OCI-LY3 (cell line): ENCODE data around the gene AAMP.
A peak's percentile ranks its signal among the peaks of the same experiment; 100 is the strongest.

Source experiments
- H2AFZ ChIP-seq: fragments of 200-600, 300-600 bp; shearing (Covaris generic); 2 replicates; pipeline ENCODE4 v1.6.0; 2014; ENCODE audit warnings: antibody characterized with exemption, low read depth, low read length
- H3K27ac ChIP-seq: fragments of 200-600, 300-600 bp; sonication (generic); 2 replicates; pipeline ENCODE4 v1.5.1; 2014; ENCODE audit warnings: mild to moderate bottlenecking, low read length, moderate library complexity, mixed read lengths
- H3K27me3 ChIP-seq: fragments of 200-600, 300-600 bp; sonication (generic); 2 replicates; pipeline ENCODE4 v1.6.1; 2014; ENCODE audit warnings: low read depth, low read length, mixed read lengths
- H3K36me3 ChIP-seq: fragments of 200-600, 300-600 bp; sonication (generic); replicated peaks from 2 replicates; pipeline ENCODE3; 2014; ENCODE audit warnings: low read depth, low read length, mixed read lengths
- H3K4me1 ChIP-seq: fragments of 300-600, 200-600 bp; sonication (generic); 2 replicates; pipeline ENCODE4 v1.6.1; 2014; ENCODE audit warnings: low read length, mixed read lengths
- H3K4me2 ChIP-seq: fragments of 200-600, 300-600 bp; sonication (generic); 2 replicates; pipeline ENCODE4 v1.6.1; 2014; ENCODE audit warnings: low read length, mixed read lengths
- H3K4me3 ChIP-seq: fragments of 300-600, 200-600 bp; sonication (generic); 2 replicates; pipeline ENCODE4 v1.5.1; 2014; ENCODE audit warnings: antibody characterized with exemption, mild to moderate bottlenecking, low read length, moderate library complexity
- H3K79me2 ChIP-seq: fragments of 300-600, 200-600 bp; shearing (Covaris generic); 2 replicates; pipeline ENCODE4 v1.6.1; 2014; ENCODE audit warnings: mild to moderate bottlenecking, low read length, mixed read lengths
- H3K9ac ChIP-seq: fragments of 300-600, 200-600 bp; shearing (Covaris generic); 2 replicates; pipeline ENCODE4 v1.6.0; 2014; ENCODE audit warnings: mild to moderate bottlenecking, low read length, moderate library complexity
- H3K9me3 ChIP-seq: fragments of 200-600, 300-600 bp; shearing (Covaris generic); 2 replicates; pipeline ENCODE4 v1.6.1; 2014; ENCODE audit warnings: low read length, mixed read lengths; ENCODE audit not compliant: insufficient read depth
- H4K20me1 ChIP-seq: fragments of 200-600, 300-600 bp; sonication (generic); 2 replicates; pipeline ENCODE4 v1.6.1; 2016; ENCODE audit warnings: low read length, mixed read lengths; ENCODE audit not compliant: insufficient read depth
- CTCF ChIP-seq: fragments of 200-600, 300-600 bp; sonication (generic); IDR thresholded peaks from 2 replicates; pipeline ENCODE4 v1.5.1; 2014; ENCODE audit warnings: antibody characterized with exemption, low read length, low read depth
- EZH2phosphoT487 ChIP-seq: fragments of 200-600 bp; shearing (Covaris generic); IDR thresholded peaks from 2 replicates; pipeline ENCODE4 v1.6.1; 2018; ENCODE audit warnings: antibody characterized with exemption, mixed run types, low read depth

AAMP gene

GRCh38 chr2:218284106-218284811 lies 14.3 kb upstream of the AAMP start:
- TF ChIP-seq CTCF = no peak
- TF ChIP-seq EZH2phosphoT487 = no peak
- Histone ChIP-seq H3K9ac (no peak overlapping the region), H4K20me1 (no peaks in the 10 kb centered on the region), H3K9me3 (no peaks in the 10 kb centered on the region), H3K27ac (no peak overlapping the region), H3K4me3 (no peak overlapping the region), H2AFZ (no peak overlapping the region), H3K36me3 (no peaks in the 10 kb centered on the region), H3K4me2 (peak overlapping the region; percentile 14; the same call in 1 of the 2 replicates), H3K4me1 (peaks cover 17% of the 10 kb centered on the region), H3K27me3 (no peaks in the 10 kb centered on the region), H3K79me2 (0 out of 2 replicates have a peak, but pooled peaks cover 2% of the 10 kb centered on the region)

GRCh38 chr2:218282173-218282991 lies 12.4 kb upstream of the AAMP start:
- Histone ChIP-seq H3K4me3 (no peak overlapping the region), H3K4me2 (no peak overlapping the region), H3K27ac (no peak overlapping the region)

GRCh38 chr2:218281449-218281848 lies 11.5 kb upstream of the AAMP start:
- Histone ChIP-seq H3K79me2 (0 out of 2 replicates have a peak, but pooled peaks cover 2% of the 10 kb centered on the region), H3K36me3 (no peaks in the 10 kb centered on the region), H3K4me2 (no peak overlapping the region), H3K27ac (no peak overlapping the region), H3K9me3 (no peaks in the 10 kb centered on the region), H3K4me1 (peaks cover 8% of the 10 kb centered on the region; the same call in 1 of the 2 replicates), H3K9ac (no peak overlapping the region), H2AFZ (no peak overlapping the region), H4K20me1 (no peaks in the 10 kb centered on the region), H3K27me3 (no peaks in the 10 kb centered on the region), H3K4me3 (no peak overlapping the region)
- TF ChIP-seq EZH2phosphoT487 (no peak), CTCF (no peak)

More at GRCh38 chr2:218282173-218282991, 12.4 kb upstream of the AAMP start:
- peaks cover 13% of the 10 kb centered on the region for H3K4me1 ChIP-seq
- no peaks in the 10 kb centered on the region for H3K9me3 ChIP-seq
- no peak overlapping the region for H2AFZ ChIP-seq
- TF ChIP-seq EZH2phosphoT487 (no peak), CTCF (no peak)
- H3K27me3 ChIP-seq = no peaks in the 10 kb centered on the region
- no peaks in the 10 kb centered on the region for H3K36me3 ChIP-seq
- no peak overlapping the region for H3K9ac ChIP-seq
- H3K79me2 ChIP-seq = 0 out of 2 replicates have a peak, but pooled peaks cover 2% of the 10 kb centered on the region
- H4K20me1 ChIP-seq = no peaks in the 10 kb centered on the region

GRCh38 chr2:218280260-218280870 lies 10.4 kb upstream of the AAMP start:
- no peak overlapping the region for H3K9ac ChIP-seq
- no peaks in the 10 kb centered on the region for H3K27me3 ChIP-seq
- H3K4me3 ChIP-seq = no peak overlapping the region
- TF ChIP-seq EZH2phosphoT487 (no peak), CTCF (no peak)
- no peak overlapping the region for H3K4me2 ChIP-seq
- peaks cover 3% of the 10 kb centered on the region; the same call in 1 of the 2 replicates for H3K4me1 ChIP-seq
- no peaks in the 10 kb centered on the region for H3K79me2 ChIP-seq
- H3K9me3 ChIP-seq = no peaks in the 10 kb centered on the region
- no peaks in the 10 kb centered on the region for H3K36me3 ChIP-seq
- no peak overlapping the region for H2AFZ ChIP-seq
- no peak overlapping the region for H3K27ac ChIP-seq
- H4K20me1 ChIP-seq = no peaks in the 10 kb centered on the region
